HTERT RPE-1 (cell line): ENCODE measurements around the gene STAT1.
"Not testable (repeated sequence)": the region's sequence is repeated elsewhere in the genome, so short reads cannot be mapped to it uniquely, and the experiment has no call there.

Experiments used
- in situ Hi-C: fragments of 300-500 bp; cut with MboI; formaldehyde crosslinking; loops from 4 replicates; pipeline ENCODE4 v1.14.3; 2020; ENCODE audit warnings: low sequenced_read_pairs

The STAT1 gene

DNA sequence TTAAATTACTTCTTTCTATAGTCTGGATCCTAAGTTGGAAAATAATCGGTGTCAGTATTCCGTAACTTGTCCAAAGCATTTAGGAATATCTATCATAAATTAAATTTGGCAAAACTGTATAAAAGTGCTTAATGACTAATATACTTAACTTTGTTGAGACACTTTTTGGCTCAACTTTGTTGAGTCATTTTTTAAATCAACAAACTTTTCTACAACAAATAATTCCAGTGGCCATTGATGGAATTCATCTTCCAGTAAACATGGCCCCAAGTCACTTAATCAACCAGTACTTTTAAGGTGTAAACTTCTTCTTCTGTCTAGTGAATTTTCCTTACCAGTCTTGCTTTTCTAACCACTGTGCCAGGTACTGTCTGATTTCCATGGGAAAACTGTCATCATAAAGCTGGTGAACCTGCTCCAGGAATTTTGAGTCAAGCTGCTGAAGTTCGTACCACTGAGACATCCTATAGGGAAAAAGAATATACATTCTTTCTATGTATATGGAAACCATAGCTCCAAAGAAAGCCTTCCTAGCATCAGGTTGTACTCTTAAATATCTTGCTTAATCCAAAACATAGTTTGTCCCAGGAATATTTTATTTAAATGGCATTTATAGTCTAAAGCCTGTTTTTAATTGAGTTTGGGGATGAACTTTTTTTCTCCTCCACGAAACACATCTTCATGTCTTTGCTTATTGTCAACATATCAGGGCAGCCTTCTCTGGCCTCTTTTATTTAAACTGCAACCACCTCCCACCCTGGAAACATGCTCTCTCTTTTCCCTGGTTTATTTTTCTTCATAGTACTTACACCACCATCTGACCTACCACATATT lies 4.2 kb downstream of the STAT1 start:
- in situ Hi-C loops = no loop called here

DNA sequence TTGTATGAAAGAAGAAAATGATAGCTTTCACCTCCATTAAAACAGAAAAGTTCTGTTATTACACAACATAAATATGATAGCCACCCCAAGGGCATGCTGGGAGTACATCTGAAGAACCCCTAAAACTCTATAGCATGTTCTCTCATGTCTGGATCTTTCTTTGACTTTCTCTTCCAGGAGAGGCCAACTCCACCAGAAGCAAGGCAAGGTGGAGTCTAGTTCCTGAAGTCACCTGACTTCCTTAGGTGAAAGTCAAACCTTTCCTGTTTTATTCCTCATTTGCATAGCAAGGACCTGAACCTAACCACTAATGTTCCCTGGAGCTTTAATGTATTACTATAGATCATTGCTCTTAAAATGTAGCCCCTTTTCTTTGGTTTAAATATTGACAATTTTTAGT lies 5.7 kb downstream of the STAT1 start:
- in situ Hi-C loops = no loop called here

DNA sequence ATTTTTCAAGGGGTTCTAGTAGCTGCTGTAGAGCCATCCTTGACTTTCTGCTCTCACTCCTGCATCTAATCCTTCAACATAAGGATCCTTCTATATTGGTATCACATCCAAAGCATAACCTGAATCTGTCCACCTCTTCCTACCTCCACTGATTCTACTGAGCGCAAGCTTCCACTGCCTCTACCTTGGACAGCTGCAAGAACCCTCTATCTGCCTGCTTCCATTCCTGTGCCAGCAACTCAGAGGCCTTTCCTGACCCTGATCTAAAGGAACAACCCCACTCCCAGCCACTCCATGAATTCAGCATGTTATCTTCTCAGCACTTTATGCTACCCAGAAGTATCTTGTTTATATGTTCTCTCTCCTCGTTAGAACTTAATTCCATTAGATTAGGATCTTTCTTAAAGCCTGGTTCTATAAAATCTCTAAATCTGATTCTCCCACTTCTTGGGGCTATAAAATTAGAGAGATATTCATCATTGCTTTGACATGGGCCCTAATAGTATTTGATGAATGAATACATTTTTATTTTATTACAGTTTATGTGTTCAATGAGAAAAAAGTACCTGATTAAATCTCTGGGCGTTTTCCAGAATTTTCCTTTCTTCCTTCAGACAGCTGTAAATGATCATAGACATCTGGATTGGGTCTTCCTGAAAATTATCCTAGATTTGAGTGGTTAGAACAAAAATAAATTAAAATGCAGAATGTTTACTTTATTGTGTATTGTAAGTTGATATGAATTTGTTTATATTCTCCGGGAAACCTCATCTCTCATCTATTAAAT lies 6.8 kb downstream of the STAT1 start:
- in situ Hi-C loops = no loop called here

DNA sequence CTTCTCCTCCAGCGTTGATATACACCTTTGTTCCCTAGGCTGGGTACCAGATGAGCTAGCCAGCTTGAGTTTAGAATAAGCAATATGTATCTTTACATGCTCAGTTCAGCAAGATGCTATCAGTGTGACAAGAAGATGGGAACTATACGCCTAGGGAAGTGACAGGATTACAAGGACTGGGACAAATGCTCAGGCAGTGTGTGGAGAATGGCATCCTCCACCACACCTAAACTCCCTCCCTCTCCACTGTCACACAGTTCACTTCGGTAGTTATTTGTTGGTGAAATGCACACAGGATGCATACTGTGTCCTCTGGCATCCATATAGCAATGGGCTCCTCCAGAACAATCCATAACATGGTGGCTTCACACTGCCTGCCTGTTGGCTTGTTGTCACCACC lies 7.7 kb downstream of the STAT1 start:
- in situ Hi-C loops = no loop called here

DNA sequence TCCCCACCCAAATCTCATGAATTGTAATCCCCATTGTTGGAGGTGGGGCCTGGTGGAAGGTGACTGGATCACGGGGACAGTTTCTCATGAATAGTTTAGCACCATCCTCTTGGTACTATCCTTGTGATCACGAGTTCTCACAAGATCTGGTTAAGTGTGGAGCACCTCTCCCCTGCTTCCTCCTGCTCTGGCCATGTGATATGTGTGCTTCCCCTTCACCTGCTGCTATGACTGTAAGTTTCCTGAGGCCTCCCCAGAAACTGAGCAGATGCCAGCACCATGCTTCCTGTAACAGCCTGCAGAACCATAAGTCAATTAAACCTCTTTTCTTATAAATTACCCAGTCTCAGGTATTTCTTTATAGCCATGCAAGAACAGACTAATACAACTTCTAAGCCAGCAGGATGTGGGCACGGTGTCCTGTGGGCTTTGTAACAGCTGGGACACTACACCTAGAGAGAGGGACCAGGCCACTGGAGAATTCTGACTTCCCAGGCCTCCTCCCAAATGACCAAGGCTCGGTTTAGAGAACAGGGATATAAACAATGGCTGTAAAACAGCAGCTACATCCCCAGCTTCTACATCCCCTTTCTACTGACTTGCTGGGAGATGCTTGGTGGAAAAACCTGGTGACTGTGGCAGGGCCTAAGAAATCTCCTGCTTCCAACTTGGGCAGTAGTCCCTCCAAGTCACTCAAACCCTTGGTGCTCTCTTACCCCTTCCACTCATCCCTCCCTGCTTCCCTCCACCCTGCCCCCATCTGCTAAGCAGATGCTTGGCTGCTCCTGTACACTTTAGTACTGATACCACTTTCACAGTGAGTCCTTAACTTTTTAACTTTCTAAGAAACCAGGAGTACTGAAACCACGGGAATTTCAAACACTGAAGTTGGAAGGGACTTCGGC lies 10.3 kb downstream of the STAT1 start:
- in situ Hi-C loops = no loop called here

DNA sequence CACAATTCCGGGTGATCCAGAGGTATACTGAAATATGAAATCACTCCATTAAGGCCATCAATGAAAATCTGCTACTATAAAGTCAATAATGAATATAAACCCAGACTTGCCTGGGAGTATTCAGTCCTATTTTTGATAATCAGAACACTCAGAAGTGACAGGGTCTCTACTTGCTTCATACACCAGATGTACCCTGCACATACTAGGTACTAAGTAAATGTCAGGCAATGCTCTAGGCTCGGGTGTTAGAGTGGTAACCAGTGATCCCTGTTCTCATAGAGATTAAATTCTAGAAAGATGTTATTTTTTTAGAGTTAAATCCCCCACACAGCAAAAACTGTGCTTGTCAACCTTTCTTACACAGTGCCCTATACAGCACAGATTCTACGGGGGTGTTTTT lies 12.3 kb downstream of the STAT1 start:
- in situ Hi-C loops = no loop called here

DNA sequence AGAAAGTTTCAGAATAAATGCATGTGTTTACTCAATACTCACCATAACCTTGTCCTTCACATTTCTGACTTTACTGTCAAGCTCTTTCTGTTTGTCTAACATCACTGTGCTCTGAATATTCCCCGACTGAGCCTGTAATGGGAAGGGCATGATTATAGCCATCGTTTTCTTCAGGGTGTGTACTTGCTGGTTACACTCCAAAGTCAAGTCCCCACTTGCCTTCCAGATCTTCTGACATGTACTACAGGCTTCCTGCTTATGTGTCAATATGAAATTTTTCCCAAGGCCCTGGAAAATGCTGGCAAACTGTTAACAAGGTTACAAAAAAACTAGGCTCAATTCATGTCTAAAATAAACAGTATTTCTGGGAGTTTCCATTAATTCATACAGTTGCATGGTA lies 12.9 kb downstream of the STAT1 start:
- in situ Hi-C loops = no loop called here

DNA sequence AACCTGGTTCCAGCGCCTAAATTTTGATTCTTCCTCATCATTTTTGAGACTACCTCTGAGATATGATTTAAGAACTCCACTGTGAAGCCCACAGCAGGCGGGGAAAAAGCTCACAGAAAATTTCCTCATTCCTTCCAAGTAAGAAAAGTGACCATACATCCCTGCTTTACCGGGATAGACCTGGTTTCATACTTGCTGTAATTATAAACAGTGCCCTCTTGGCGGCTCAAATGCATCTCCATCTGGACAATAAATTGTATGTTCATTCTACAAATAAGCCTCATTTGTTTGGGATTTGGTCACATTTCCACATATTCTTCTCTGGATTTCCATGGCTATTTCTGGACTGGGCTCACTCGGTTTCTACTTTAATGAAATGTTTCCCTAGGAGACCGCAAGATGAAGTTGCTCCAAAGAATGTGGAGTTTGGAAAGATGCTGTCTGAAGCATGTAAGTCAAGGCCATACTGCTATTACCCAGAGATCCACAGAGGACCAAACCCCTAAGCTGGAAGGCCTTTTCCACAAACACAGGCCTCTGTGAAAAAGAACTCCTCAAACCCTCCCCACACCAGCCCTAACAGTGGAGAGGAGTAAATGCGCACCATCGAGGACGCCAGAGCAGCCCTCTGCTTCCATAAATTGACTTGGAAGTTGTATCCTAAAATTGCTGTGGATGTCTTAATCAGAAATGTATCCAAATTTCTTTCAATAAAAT lies 13.9 kb downstream of the STAT1 start:
- in situ Hi-C loops = no loop called here

DNA sequence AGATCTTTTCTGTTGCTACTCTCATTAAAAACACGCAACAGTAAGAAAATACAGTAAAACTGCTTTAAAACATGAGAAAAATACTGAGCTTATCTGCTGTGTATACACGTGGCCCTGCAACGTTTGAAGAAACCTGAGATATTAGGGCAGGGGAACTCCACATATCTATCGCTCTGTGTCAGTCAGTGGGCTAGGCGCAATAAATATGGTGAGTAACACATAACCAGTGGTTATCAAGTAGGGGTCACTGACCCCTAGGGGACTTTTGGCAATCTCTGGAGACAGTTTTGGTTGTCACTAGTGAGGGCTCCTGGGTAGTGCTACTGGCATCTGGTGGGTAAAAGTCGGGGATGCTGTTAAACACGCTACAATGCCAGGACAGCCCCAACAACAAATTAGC lies 14.9 kb downstream of the STAT1 start:
- in situ Hi-C loops = no loop called here

DNA sequence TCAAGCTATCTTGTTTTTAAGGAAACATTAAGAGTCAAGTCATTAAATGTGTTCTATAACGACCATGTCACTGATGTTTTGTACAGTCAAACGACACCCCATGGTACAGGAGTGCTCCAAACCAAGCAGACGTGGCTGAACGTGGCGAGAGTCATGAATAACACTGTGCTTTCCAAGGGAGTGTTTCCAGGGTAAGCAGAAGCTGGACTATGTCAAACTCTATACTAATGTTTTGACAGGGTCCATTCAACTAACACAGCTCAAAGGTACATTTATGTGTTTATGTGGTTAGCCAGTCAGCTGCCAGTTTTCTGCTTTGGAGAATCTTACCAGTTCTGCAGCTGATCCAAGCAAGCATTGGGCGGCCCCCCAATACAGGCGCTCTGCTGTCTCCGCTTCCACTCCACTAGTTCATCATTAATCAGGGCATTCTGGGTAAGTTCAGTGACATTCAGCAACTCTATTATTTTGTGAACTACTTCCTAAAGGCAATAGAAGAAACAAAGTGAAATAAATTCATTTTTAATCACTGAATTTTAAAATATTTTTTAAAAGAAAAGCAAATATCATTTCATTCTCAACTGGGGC lies 16.4 kb downstream of the STAT1 start:
- in situ Hi-C loops = no loop called here

DNA sequence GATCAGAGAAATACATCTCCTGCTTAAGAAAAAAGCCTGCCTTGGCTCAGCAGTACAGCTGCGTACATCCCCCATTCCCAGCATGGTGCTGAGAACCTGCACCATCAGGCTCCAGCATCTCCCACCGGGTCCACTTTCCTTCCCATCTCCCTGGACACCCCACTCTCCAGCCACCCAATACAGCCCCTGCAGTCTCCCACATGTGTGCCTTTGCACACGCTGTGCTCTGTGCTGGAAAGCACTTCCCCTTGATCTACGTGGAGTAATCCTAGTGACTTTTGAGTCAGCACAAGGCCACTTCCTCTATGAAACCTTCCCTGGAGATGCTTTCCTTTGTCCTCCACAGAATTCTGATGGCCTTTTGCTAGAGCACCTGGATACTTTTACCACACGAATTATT lies 17.0 kb downstream of the STAT1 start:
- in situ Hi-C loops = no loop called here

DNA sequence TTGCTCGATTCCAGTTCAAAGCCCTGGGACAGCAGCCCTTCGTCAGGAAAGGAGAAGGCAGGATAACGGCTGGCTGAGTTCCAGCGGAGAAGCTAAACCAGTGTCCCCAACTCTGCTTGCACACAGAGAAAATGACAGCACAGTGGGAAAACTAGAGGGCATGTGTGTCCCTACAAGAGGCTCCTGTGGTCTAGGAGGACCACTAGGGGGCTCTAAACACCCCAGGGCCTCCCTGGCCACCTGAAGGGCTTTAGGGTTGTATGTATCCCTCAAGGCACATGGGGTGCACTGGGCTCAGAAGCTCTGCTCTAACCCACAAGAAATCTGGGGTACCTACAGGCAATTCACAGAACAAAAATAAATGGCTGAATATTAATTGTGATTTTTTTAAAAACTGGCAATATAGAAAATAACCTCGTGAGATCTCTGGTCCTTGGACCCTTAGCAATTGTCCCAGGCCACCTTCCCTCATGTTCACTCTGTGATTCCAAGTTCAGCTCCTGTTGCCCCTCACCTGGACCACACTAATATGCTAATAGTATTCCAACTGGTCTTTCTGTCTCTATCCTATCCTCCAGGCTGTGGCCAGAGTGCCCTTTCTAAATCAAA lies 17.5 kb downstream of the STAT1 start:
- in situ Hi-C loops = no loop called here

DNA sequence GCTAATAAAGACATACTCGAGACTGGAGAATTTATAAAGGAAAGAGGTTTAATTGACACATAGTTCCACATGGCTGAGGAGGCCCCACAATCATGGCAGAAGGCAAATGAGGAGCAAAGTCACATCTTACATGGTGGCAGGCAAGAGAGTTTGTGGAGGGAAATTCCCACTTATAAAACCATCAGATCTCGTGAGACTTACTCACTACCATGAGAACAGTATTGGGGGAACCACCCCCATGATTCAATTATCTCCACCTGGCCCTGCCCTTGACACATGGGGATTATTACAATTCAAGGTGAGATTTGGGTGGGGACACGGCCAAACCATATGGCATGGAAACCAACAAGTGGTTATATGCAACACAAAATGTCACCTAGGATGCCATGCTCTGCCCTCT lies 18.7 kb downstream of the STAT1 start:
- in situ Hi-C loops = not testable (repeated sequence)

DNA sequence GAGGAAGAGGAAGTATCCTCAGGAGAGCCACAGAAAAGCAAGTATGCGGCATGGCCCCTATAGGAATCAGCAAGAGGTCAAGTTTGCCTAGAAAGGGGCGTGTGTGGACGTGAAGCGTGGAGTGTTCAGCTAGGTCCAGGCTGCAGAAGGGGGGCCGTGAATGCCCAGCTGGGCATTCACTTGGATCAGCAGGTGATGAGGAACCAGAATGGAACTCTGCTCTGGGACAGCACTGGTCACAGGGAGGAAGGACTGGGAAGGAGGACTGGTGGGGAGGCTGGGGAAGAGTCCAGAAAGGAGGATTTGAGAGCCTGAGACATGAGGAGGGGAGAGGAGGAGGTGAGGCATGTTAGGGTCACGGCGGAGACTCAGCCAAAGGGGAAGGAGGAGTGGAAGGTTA lies 19.8 kb downstream of the STAT1 start:
- in situ Hi-C loops = no loop called here

DNA sequence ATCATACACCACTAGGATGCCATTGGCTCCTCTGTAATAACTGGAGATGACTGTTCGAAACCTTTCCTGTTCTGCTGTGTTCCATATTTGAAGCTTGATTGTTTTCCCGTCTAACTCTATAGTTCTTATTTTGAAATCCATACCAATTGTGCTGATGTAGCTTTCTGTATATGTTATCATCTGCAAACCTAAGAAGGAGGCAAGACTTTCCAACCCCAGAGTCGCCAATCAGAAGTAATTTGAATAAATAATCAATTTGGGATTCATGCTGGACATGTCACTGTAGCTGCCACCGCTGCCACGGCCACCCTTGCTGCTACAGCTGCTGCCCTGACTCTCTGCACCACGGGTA lies 20.7 kb downstream of the STAT1 start:
- in situ Hi-C loops = no loop called here

DNA sequence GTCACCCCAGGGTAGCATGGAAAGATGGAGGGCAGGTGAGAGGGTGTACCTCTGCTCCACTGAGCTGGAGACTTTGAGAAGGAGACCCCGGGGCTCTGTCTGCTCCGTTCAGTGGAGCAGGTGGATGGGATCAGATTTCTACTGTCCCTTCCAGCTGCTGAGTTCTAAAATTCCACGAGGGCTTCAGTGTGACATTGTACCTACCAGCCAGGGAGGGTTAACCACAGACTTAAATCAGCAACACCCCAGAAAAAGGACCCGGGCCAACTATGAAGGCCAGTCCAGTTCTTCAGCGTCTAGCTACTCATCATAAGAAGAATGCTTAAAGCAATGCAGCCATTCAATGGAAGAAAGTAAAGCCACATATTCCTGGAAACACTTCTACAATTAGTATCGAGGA lies 23.8 kb downstream of the STAT1 start:
- in situ Hi-C loops = no loop called here

DNA sequence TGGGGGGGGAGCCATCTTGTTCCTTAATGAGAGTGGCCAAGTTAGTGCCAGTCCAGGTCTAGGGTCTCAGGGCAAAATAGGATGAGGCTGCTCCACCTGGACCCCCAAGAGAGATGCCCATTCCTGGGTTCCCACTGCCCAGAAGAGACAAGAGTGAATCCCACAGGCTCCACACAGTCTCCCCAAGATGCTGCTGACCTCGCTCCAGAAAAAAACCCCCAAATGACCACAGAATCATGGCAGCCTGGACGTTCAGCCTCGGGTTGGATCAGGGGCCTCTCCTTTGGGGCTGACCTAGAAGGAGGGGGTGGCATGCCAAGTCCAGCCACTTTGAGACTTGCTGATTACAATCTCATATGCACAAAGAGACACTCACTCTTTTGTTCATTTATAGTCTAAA lies 25.1 kb downstream of the STAT1 start:
- in situ Hi-C loops = no loop called here

DNA sequence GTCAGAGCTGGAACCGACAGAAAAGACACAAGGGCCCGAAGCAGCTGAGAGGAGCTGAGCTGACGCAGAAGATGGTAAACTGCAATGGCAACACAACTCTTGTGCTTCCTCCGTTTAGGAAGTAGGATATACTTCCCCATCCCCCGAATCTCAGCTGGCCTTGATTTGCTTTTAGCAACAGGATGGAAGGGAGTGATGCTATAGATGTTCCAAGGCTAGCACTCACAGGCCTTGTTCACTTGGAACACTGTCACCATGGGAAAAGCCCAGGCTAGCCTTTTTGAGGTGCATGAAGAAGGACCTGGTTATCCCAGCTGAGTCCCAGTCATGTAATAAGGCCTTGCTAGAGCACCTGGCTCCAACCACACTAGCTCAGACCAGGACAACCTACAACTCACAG lies 26.0 kb downstream of the STAT1 start:
- in situ Hi-C loops = no loop called here

DNA sequence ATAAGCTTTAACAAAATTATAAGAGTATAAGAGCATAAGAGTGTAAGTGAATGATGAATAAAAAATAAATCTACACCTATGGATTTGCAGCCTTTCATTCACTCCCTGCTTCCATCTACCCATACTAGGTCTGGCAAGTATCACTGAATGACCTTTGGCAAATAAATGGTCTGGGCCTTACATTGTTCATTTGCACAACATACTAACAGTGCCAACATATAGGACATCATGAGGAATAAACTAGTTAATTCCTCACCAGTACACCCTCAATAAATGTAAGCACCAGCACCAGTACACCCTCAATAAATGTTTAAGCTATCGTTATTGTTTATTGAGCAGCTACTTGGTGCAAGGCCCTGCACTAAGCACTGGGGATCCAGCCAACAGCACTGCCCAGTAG lies 26.9 kb downstream of the STAT1 start:
- in situ Hi-C loops = no loop called here
